GM12872 (cell line): ENCODE data around the gene LRRC15.

Experiments
- CTCF ChIP-seq: IDR thresholded peaks from 3 replicates; pipeline ENCODE4 v1.5.1; 2011; ENCODE audit warnings: low read depth, mild to moderate bottlenecking, low read length, moderate library complexity; ENCODE audit not compliant: insufficient read depth

LRRC15 gene

GRCh38 chr3:194326192-194326967, 43.2 kb downstream of the LRRC15 start:
- TF ChIP-seq CTCF, result no peak

- no peak for TF ChIP-seq CTCF
These were observed 44.0 kb downstream of the LRRC15 start for GRCh38 chr3:194325424-194326153.

- TF ChIP-seq CTCF, result no peak
These were observed 44.7 kb downstream of the LRRC15 start for GRCh38 chr3:194324823-194325327.

- no peak for TF ChIP-seq CTCF
These were observed 45.5 kb downstream of the LRRC15 start for GRCh38 chr3:194323785-194324735.

DNA sequence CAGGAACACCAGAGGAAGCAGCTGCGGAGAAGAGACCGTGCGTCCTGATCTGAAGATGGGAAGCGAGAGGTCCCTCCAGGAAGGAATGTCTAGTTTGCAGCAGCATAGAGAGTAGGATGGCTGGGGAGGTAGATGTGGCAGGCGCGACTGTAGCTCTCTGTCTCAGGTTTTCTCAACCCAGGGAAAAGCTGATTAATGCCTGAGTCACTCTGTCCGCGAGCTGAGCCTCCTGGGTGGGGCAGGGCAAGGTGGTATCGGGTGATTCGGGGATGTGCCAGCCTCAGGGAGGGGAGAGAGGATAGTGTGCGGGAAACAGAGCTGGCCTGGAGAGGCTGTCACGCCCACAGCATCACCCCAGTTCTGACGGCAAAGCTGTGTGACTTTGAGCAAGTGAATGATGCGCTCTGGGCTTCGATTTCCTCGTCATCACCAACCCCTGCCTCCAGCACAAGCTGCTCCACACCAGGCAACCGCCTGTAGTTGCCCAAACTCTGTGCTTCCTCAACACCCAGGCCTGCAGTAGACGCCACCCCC, 46.8 kb downstream of the LRRC15 start:
- no peak for TF ChIP-seq CTCF

- no peak for TF ChIP-seq CTCF
These were observed 47.6 kb downstream of the LRRC15 start for GRCh38 chr3:194321693-194322640.
